Glutamatergic neuron (in vitro differentiated cells): ENCODE measurements around the gene FAM229B. TPM values are rescaled to one million over a fixed set of nuclear protein-coding genes. Genes with fewer than 3 reads are reported as not detected.

ENCODE experiments used
- DNase-seq: peaks from one replicate; pipeline ENCODE4 v3.0.0; 2022
- H3K27ac Mint-ChIP-seq: one replicate; pipeline ENCODE4 v1.8.0; 2020; ENCODE audit warnings: mild to moderate bottlenecking, mixed read lengths, inconsistent platforms; ENCODE audit not compliant: unreplicated experiment
- H3K27me3 Mint-ChIP-seq: one replicate; pipeline ENCODE4 v1.8.0; 2020; ENCODE audit warnings: mild to moderate bottlenecking, moderate library complexity, mixed read lengths, inconsistent platforms; ENCODE audit not compliant: unreplicated experiment
- H3K36me3 Mint-ChIP-seq: one replicate; pipeline ENCODE4 v1.8.0; 2020; ENCODE audit warnings: mild to moderate bottlenecking, mixed read lengths, inconsistent platforms; ENCODE audit not compliant: unreplicated experiment
- H3K4me1 Mint-ChIP-seq: one replicate; pipeline ENCODE4 v1.8.0; 2020; ENCODE audit warnings: mild to moderate bottlenecking, low read depth, mixed read lengths, inconsistent platforms; ENCODE audit not compliant: unreplicated experiment
- H3K4me3 Mint-ChIP-seq: one replicate; pipeline ENCODE4 v1.8.0; 2020; ENCODE audit warnings: mild to moderate bottlenecking, mixed read lengths, inconsistent platforms; ENCODE audit not compliant: unreplicated experiment
- H3K9me3 Mint-ChIP-seq: one replicate; pipeline ENCODE4 v1.8.0; 2020; ENCODE audit warnings: mild to moderate bottlenecking, moderate library complexity, mixed read lengths, inconsistent platforms; ENCODE audit not compliant: unreplicated experiment
- CTCF ChIP-seq: fragments of 200-600 bp; sonication (generic); IDR thresholded peaks from one replicate; pipeline ENCODE4 v1.5.0; 2021; ENCODE audit not compliant: partially characterized antibody, unreplicated experiment
- total RNA-seq: library from RNA; stranded (reverse); fragmentation: NEBNext Ultra II Directional; extraction: Animal tissue kit (Norgen Biotek cat#: 25700); gene quantifications from one replicate; pipeline ENCODE4 v1.2.1, GENCODE V29; 2021; ENCODE audit not compliant: unreplicated experiment

Gene FAM229B
- total RNA-seq, 1 donor from 2014 or later: 20.3 TPM

DNA sequence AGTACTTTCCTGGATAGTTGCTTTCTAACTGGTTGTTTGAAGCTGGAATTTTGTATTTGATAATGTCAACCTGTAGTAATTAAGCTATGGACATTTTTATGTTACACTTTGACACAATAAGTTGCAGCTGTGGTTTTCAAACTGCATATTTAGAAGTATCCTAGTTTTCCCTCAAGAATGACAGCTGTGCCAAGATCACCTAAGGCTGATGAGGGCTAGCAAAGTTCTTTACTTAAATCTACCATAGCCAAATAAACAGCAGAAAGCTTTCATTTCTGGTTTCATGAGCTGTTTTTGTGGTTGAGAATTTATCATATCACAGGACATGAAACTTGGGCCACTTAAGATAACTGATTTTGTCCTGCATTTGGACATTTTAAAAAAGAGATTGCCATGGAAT is 30.6 kb downstream of the FAM229B start:
- TF ChIP-seq CTCF: no peak
- H3K4me1 Mint-ChIP-seq: no peaks in the 10 kb centered on the region
- H3K36me3 Mint-ChIP-seq: no peaks in the 10 kb centered on the region
- no peaks in the 10 kb centered on the region for H3K27me3 Mint-ChIP-seq
- no peak overlapping the region for H3K27ac Mint-ChIP-seq
- peaks cover 2% of the 10 kb centered on the region for H3K9me3 Mint-ChIP-seq
- no peak for DNase-seq
- no peak overlapping the region for H3K4me3 Mint-ChIP-seq

DNA sequence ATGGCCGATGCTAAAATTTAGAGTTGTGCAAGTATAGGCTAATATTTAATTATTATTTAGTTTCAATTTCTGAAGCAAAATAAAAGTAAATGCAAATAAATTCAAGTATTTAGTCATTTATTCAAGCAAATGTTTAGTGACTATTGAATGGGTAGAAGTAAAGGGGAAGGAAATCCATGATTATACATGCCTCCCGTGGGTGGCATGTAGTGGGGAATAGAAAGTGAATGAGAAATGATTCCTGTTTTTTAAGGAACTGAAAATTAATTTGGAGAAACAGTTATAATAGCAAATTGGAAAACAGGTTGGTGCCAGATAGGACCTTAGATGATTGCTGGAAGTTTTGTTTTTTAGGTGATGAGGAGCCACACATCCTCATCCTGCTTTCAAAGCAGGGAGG is 35.4 kb downstream of the FAM229B start:
- H3K36me3 Mint-ChIP-seq: no peaks in the 10 kb centered on the region
- DNase-seq: no peak
- H3K9me3 Mint-ChIP-seq: no peaks in the 10 kb centered on the region
- no peak overlapping the region for H3K4me3 Mint-ChIP-seq
- no peak for TF ChIP-seq CTCF
- H3K4me1 Mint-ChIP-seq: no peaks in the 10 kb centered on the region
- no peaks in the 10 kb centered on the region for H3K27me3 Mint-ChIP-seq
- H3K27ac Mint-ChIP-seq: no peak overlapping the region

GRCh38 chr6:112123982-112124381 is 36.6 kb downstream of the FAM229B start:
- no peak for DNase-seq
- Mint-ChIP-seq H3K4me1 (no peaks in the 10 kb centered on the region), H3K9me3 (no peaks in the 10 kb centered on the region), H3K27ac (no peak overlapping the region), H3K4me3 (no peak overlapping the region), H3K36me3 (no peaks in the 10 kb centered on the region), H3K27me3 (no peaks in the 10 kb centered on the region)
- no peak for TF ChIP-seq CTCF

- no peaks in the 10 kb centered on the region for H3K9me3 Mint-ChIP-seq
- no peak overlapping the region for H3K27ac Mint-ChIP-seq
- H3K36me3 Mint-ChIP-seq: no peaks in the 10 kb centered on the region
- no peaks in the 10 kb centered on the region for H3K4me1 Mint-ChIP-seq
- no peaks in the 10 kb centered on the region for H3K27me3 Mint-ChIP-seq
- TF ChIP-seq CTCF: no peak
- DNase-seq: no peak
- no peak overlapping the region for H3K4me3 Mint-ChIP-seq
Observed at GRCh38 chr6:112128208-112128607, 40.8 kb downstream of the FAM229B start.

DNA sequence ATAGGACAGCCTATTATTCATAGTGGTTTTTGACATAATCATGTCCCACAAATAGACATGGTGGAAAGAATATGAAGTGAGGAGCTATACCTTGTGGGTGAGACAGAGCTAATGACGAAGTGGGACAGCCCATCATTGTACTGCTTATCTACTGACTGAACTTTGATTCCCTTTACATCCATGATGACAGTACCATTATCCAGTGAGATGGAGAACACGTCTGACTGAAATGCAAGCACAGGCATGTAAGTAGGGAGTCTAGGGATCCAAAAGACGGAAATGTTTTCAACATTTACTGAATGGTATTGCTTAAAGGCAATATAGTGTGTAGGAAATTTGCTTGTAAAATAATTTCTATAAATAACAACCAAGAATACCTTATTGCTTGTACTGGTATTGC is 43.5 kb downstream of the FAM229B start:
- H3K36me3 Mint-ChIP-seq: no peaks in the 10 kb centered on the region
- no peak overlapping the region for H3K4me3 Mint-ChIP-seq
- no peak for TF ChIP-seq CTCF
- H3K27ac Mint-ChIP-seq: no peak overlapping the region
- no peak for DNase-seq
- no peaks in the 10 kb centered on the region for H3K4me1 Mint-ChIP-seq
- no peaks in the 10 kb centered on the region for H3K9me3 Mint-ChIP-seq
- no peaks in the 10 kb centered on the region for H3K27me3 Mint-ChIP-seq
